ENCODE measurements around the gene CCDC197.

Gene CCDC197

GRCh38 chr14:94044476-94045091 lies 47.5 kb downstream of the CCDC197 start:
- H3K27ac ChIP-seq = no peak overlapping the region
- no peaks in the 10 kb centered on the region for H3K27me3 ChIP-seq (ENCODE audit: insufficient read depth, low read depth)
- H3K4me3 ChIP-seq (IDR thresholded peaks at IDR 0.05; ENCODE audit: insufficient read depth, low read depth, low read length) = no peak overlapping the region
- no peak for TF ChIP-seq CTCF (conservative IDR thresholded peaks at IDR 0.05; ENCODE audit: low read depth, low read length)
- H3K4me1 ChIP-seq (ENCODE audit: low read depth, poor library complexity, severe bottlenecking) = no peaks in the 10 kb centered on the region
- no peak overlapping the region for H3K4me2 ChIP-seq
- no peaks in the 10 kb centered on the region for H4K20me1 ChIP-seq (ENCODE audit: insufficient read depth)
- H2AFZ ChIP-seq (ENCODE audit: low read depth) = no peak overlapping the region
- no peaks in the 10 kb centered on the region for H3K79me2 ChIP-seq (ENCODE audit: insufficient read depth, low read depth)
- H3K36me3 ChIP-seq (ENCODE audit: insufficient read depth) = no peaks in the 10 kb centered on the region
- no peak overlapping the region for H3K9ac ChIP-seq

GRCh38 chr14:94045101-94045500 lies 48.0 kb downstream of the CCDC197 start:
- Histone ChIP-seq H3K4me1 (ENCODE audit: low read depth, poor library complexity, severe bottlenecking) (no peaks in the 10 kb centered on the region), H3K4me3 (IDR thresholded peaks at IDR 0.05; ENCODE audit: insufficient read depth, low read depth, low read length) (no peak overlapping the region), H2AFZ (ENCODE audit: low read depth) (no peak overlapping the region), H3K79me2 (ENCODE audit: insufficient read depth, low read depth) (no peaks in the 10 kb centered on the region), H4K20me1 (ENCODE audit: insufficient read depth) (no peaks in the 10 kb centered on the region), H3K27ac (no peak overlapping the region), H3K9ac (no peak overlapping the region), H3K36me3 (ENCODE audit: insufficient read depth) (no peaks in the 10 kb centered on the region), H3K27me3 (ENCODE audit: insufficient read depth, low read depth) (no peaks in the 10 kb centered on the region), H3K4me2 (no peak overlapping the region)
- no peak for TF ChIP-seq CTCF (conservative IDR thresholded peaks at IDR 0.05; ENCODE audit: low read depth, low read length)

- Histone ChIP-seq H3K9ac (no peak overlapping the region), H3K27ac (no peak overlapping the region), H2AFZ (ENCODE audit: low read depth) (no peak overlapping the region), H3K4me2 (no peak overlapping the region), H3K27me3 (ENCODE audit: insufficient read depth, low read depth) (no peaks in the 10 kb centered on the region), H3K79me2 (ENCODE audit: insufficient read depth, low read depth) (no peaks in the 10 kb centered on the region), H3K4me1 (ENCODE audit: low read depth, poor library complexity, severe bottlenecking) (no peaks in the 10 kb centered on the region), H3K4me3 (IDR thresholded peaks at IDR 0.05; ENCODE audit: insufficient read depth, low read depth, low read length) (no peak overlapping the region), H4K20me1 (ENCODE audit: insufficient read depth) (no peaks in the 10 kb centered on the region), H3K36me3 (ENCODE audit: insufficient read depth) (no peaks in the 10 kb centered on the region)
- TF ChIP-seq CTCF (conservative IDR thresholded peaks at IDR 0.05; ENCODE audit: low read depth, low read length) = no peak
These were observed 48.7 kb downstream of the CCDC197 start for GRCh38 chr14:94045563-94046345.

GRCh38 chr14:94046696-94047250 lies 49.7 kb downstream of the CCDC197 start:
- H2AFZ ChIP-seq (ENCODE audit: low read depth) = no peak overlapping the region
- no peaks in the 10 kb centered on the region for H3K27me3 ChIP-seq (ENCODE audit: insufficient read depth, low read depth)
- no peaks in the 10 kb centered on the region for H3K79me2 ChIP-seq (ENCODE audit: insufficient read depth, low read depth)
- no peaks in the 10 kb centered on the region for H3K36me3 ChIP-seq (ENCODE audit: insufficient read depth)
- H3K27ac ChIP-seq = no peak overlapping the region
- H4K20me1 ChIP-seq (ENCODE audit: insufficient read depth) = no peaks in the 10 kb centered on the region
- no peak overlapping the region for H3K4me3 ChIP-seq (IDR thresholded peaks at IDR 0.05; ENCODE audit: insufficient read depth, low read depth, low read length)
- H3K9ac ChIP-seq = no peak overlapping the region
- no peak for TF ChIP-seq CTCF (conservative IDR thresholded peaks at IDR 0.05; ENCODE audit: low read depth, low read length)
- no peak overlapping the region for H3K4me2 ChIP-seq
- H3K4me1 ChIP-seq (ENCODE audit: low read depth, poor library complexity, severe bottlenecking) = peaks cover 9% of the 10 kb centered on the region

Data from KMS-11 (cell line).